Transverse colon (tissue), 4 donors: Measurements from ENCODE around the gene STK40.

Experiments
- CTCF ChIP-seq, 5 experiments: fragments of 200-600 bp in 3 of 5; fragments of 450-650 bp in 2 of 5; sonication (generic) in 3 of 5; IDR thresholded peaks; 1 replicate in 2 of 5; 2 replicates in 3 of 5; pipeline ENCODE4 v1.5.1; 2016 to 2017; ENCODE audit warnings: antibody characterized with exemption in 5 of 5, inconsistent platforms in 3 of 5, mild to moderate bottlenecking in 2 of 5, moderate library complexity in 1 of 5
- POLR2A ChIP-seq: fragments of 450-650 bp; IDR thresholded peaks from one replicate; pipeline ENCODE4 v1.6.1; 2016; ENCODE audit warnings: antibody characterized with exemption, mild to moderate bottlenecking, moderate library complexity
- POLR2AphosphoS5 ChIP-seq, 3 donors: sonication (generic); formaldehyde crosslinking; IDR thresholded peaks; one replicate each; pipeline ENCODE4 v1.6.1; 2016; ENCODE audit warnings: antibody characterized with exemption in 3 of 3

- no peak for TF ChIP-seq POLR2A
- no peak for TF ChIP-seq CTCF (IDR thresholded peaks at IDR 0.05)
- no peak for TF ChIP-seq POLR2AphosphoS5 (IDR thresholded peaks at IDR 0.05)
Measured at GRCh38 chr1:36305915-36306209, 79.9 kb downstream of the STK40 start.
